SKM-1 treated with dmso at 0.1 percent for 144 hours (cell line): ENCODE results near the gene SDC4.

ENCODE experiments used
- DNase-seq: peaks from one replicate; lab custom pipeline; 2025; ENCODE audit not compliant: unreplicated experiment; lab: John Stamatoyannopoulos, UW

SDC4 gene

DNA sequence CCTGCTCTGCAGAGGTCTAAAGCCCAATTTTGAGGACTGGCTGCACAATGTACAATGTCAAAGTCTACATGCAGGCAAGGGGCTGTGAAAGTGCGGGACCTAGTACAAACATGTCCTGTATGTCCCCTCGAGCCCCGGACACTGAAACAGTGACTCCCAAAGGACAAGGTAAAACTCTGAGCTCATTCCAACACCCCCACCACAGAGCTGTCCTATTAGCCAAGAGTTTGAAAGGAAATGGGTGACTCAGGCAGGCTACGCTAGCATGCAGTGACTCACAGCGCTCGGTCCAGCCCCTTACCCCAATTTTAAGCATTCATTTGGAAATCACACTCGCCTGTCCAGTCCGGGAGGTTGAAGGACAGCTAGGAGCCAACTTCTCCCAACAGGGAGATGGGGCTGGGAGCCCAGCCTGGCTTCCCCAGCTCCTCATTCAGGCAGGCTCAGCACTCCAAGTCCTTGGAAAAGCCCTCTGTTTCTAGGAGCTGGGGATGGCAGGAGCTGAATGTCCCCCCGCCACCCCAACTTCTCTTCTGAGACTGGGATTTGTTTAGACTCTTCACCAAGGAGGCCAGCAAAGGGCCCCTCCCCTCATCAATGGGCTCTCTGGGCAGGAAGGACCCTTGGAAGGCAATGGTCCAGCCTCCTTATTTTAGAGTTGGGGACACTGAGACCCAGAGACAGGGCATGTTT lies 3.9 kb downstream of the SDC4 start:
- peak; percentile 45 for DNase-seq

DNA sequence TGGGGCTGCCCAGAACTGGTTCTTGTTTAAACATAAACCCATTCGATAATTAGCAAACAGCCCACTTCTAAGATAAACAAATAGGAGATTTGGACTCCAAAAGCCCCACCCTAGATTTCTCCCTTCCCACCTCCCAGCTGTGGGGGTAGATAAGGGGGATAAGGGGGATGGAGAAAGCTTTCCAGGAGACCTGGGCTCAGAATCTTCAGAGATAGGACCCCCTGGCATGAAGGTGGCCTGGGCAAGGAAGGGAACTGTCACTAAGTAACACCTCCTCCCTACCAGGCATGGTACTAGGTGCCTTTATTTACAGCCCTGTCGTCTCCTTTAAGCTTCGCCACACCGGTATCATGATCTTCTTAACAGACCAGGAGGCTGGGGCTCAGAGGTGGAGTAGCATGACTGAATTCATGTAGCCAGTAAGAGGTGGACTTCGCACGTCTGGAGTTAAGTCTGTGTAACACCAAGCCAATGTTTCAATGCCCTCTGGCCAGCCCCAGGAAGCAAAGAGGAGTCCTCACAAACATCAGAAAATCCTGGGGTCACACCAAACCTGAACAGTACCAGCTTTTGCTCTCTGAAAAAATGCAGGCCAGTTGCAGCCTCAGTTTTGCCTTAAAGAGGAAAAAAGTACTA lies 4.6 kb downstream of the SDC4 start:
- DNase-seq: no peak

DNA sequence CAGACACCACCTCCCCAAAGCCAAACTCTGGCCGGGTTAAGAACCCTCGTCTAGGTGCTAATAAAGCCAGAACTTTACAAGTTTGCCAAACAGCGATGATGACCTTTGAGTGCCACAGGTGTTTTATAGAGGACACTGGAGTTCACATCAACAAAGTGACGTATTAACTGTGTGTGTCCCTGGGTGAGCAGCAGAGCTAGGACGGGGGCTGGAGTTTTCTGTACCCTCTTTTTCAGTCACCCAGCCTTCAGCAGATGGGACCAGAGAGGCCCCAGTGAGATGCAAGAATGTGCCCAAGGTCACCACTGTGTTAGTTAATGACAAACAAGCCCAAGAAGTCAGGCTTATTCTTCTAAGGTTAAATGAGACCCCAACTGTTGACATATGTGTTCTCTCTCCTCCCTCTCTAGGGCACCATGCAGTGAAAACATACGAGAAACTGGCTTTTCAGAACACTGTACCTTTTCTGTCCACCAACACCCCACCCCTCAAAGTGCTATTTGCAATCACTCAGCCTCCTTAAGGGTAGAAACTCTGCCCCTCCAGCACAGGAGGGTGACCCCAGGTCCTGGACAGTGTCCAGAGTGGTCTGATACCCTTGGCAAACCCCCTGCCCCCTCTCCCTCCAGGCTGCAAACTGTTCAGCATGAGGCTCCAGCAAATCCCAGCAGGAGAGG lies 5.2 kb downstream of the SDC4 start:
- no peak for DNase-seq

DNA sequence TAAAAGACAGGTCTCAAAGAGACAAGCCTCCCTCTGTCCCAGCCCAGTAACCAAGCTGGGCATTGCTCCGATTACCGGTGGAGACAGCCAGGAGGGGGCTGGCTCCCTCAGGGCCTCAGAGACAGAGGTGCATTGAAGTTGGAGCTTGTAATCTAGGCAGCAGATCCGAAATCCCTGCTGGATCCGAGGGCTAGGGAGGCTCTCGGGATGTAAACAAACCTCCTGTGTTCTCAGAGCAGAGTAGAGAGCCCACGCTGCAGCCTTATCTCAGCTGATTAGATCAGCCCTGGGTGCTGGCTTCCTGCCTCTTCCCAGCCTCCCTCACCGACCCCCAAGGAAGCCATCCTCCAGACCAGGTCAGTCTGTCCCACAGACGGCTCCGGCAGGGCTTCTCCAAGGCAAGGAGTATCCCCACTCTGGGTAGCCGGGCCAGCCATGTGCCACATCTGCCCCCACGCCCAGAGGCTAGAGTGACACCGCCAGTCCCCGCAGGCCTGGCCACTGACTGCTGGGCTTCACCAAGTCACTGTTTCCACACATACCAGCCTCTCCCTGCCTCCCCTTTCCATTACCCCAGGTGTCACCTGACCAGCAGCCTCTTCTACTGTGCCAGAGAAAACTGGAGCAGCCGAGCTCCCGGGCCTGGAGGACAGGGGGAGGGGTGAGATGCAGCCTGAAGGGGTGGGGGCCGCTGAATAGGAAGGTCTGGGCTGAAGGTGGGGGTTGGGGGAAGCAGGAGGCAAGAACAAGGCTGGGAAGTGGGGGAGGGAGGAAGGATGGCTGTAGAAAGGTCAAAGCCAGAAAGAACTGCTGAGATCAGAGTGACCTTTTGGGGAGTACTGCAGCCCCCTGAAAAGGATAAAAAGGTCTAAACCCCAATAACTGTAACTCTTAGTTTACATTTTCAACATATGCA lies 6.0 kb downstream of the SDC4 start:
- no peak for DNase-seq

DNA sequence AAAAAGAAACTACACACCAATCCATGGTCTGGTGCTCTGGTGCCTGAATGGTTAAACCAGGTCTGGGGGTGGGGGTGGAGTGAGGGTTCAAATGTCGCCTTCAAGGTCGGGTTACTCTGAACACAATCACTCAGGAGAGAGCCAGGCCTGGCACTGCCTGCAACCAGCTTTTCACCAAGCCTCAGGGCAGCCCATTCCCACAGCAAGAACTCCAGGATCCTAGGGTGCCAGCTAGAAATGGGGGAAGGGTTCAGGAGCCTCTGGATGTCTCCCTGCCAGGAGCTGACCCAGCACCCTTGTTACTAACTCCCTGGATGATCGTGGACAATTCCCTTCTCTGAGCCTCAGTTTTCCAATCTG lies 6.7 kb downstream of the SDC4 start:
- no peak for DNase-seq

DNA sequence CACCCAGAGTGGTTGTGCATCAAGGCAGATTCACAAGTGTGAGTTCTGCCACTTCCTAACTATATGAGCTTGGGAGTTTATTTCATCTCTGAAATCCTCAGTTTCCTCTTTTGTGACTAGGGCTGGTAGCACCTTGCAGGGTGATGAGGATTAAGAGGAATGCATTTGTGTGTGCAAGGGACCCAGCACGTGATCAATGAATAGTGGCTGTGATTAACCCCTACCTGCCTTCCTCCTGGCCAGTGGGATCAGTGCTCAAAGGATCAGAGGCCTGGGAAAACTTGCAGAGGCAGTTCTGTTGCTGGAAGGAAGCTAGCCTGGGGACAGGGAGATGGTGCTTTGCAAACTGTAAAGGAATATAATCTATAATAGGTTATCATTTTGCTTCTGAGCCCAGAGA lies 7.3 kb downstream of the SDC4 start:
- no peak for DNase-seq

DNA sequence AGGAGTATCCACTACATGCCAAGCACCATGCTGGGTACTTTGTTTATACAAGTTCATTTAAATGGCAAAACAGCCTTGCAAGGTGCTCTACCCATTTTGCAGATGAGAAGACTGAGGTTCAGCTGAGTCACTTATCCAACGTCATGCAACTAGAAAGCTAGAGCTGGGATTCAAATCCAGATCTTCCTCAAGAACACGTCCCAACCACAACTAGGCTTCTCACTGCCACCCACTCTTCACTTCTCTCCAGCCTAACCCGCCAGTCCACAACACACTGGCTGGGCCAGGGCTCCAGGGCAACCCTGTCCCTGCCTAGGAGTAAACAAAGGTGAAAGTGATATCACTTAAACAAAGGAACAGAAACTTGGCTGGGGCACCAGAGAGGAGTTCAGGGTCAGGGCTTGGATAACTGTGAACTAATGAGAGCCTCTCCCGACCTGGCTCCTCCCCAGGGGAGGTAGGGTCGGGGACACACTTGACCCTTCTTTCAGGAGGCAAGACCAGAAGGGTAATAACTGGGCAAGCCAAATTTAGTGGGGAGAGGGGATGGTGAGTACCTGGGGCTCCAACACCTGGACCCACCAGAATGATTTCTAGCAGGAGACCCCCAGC lies 7.9 kb downstream of the SDC4 start:
- no peak for DNase-seq

DNA sequence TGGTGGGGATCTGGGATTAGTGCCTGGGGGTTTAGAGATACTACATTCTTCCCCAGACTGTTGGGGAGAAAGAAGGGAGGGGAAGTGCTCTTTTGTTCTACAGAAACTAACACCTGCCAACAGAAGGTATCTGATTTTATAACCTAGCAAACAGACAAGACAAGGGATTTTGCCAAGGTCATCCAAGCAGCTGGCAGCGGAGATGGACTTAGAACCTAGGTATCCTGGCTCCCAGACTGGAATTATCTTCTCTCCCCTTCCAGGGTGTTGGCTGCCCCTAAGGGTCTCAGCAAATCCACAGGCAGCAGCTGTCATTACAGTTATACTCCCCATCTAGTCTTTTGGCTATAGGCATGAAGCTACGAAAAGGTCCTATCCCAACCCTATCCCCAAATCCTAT lies 8.4 kb downstream of the SDC4 start:
- DNase-seq: no peak

DNA sequence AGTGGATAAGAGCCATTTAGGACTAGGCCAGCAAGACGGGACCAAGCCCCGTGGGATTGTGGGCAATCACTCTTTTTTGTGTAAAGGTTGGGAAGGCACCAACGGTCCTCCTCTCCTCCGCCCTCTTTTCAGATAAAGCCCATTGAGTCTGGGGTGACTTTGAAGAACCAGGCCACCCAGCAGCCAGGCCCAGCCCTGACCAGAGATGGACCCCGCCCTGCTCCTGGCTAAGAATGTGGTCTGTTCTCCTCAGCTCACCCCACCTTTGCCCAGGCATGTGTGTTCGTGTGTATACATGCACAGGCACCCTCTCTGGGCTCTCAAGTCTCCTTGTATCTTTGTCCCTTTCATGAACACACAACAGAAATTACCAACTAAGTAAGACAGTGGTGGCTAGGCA lies 9.1 kb downstream of the SDC4 start:
- DNase-seq: no peak

DNA sequence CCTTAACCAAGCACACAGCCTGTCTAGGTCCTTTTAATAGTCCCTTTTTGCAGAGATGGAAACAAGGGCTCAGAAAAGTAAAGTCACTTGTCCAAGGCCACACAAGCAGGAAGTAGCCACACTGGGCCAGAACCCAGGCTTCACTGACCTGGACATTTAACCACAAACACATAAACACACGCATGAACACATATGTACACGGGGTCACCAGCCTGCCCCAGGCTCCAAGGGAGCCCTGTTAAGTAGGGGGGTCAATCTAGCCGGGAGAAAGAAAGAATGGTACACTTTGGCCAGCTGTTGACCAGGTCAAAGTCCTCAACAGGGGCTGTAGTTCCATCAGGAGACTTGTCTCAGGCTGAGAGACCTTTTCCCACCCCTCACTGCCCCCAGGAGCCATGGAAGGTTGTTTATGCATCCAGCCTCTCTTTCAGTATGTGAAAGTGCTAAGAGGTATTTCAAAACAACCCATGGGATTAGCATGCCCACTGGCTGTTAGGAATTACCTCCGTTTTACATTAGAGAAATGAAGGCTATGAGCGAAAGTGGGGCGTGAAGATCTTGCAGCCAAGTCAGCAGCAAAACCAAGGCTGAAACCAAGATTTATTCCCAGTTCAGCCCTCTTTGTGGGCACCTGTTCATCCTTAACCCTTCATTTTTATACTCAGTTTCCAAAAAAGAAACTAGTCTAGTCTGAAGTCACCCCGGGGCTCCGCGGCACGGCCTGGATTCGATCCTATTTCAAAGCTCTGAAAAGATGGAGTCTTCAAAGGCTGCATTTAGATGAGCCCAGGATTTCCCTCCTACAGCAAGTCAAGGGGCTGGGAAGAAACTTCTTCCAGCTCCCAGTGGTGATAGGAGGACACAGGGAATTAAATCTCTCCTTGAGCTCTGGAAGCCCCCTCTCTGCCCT lies 9.8 kb downstream of the SDC4 start:
- no peak for DNase-seq

DNA sequence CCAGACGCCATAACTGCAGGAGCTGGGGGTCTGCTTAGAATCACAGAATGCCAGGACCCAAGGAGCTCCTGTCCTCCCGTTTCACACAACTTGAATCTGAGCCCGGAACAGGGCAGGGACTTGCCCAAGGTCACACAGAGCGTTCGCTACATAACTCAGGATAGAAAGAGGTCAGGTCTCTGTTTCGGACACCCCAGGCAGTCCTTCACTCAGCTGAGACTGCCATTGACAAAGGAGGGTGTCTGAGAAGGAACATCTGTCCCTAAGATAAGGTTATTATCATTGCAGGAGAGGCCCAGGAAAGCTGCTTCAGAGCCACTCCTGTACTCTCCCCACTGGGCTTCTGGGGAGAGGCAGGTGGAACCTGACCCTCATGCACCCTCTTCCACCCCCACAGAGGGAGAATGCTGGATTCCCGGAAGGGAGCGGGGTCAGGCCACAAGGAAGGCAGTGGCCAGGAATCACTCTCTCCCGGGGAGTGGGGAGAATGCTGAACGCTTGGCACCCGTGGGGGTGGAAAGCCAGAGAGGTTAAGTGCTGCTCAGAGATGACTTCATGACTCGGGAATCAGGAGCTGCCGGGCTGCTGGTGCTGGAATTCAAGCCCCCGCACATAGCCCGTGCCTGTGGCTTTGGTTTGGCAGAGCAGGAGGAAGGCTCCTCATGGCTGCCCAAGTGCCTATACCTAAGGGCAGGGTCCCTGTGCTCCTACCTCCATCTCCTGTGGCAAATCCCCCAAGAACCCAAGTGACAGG lies 10.7 kb downstream of the SDC4 start:
- no peak for DNase-seq

DNA sequence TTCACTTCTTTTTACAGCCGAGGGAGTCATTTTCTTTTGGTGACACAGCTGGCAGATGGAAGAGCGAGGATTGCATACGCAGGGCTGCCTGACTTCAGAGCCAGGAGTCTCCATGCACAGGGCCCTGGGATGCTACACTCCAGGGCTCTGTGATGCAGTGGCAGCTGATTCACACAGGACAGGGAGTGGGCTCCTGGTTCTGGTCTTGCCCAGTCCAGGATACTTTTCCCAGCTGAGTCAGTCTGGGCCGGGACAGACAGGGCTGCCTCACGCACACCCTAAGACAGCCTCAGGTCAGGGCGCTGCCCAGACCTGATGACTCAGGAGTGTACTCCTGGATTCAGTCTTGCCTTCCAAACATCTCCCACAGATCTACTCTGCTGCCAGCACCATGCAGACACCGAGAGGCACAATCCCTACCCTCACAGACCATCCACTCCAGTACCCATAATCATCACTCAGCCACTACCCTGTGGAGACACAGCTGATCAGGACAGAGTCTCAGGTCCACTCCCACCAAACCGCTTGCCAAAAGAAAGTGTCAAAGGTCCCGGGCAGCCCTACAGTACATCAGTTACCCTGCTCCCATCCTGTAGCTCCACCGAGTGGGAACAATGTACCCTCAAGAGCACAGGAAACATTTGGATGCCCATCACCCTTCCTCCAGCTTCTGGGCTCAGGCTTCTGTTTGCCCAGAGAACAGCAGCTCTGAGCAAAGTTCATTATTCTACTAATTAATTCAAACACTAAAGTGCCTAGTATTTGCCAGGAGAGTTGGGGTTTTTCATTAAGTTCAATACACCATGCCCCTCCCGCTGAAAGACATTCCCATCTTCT lies 11.5 kb downstream of the SDC4 start:
- no peak for DNase-seq

DNA sequence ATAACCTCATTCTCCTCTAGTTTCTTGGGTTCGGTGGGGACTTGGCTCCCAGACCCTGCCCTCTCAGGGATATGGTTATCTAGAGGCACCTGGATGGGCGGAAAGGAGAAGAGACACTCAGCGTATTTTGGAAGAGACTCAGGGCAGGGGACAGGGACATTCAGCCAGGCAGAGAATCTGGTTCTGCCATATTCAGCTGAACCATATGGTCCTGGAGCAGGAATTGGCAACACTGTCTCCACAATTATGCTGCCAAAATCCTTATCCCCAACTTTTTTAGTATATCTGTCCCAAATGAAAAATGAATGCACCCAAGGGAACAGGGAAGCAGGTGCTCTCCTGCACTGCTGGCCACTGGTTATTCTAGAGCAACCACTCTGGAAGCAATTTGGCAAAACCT lies 17.7 kb downstream of the SDC4 start:
- DNase-seq: no peak

DNA sequence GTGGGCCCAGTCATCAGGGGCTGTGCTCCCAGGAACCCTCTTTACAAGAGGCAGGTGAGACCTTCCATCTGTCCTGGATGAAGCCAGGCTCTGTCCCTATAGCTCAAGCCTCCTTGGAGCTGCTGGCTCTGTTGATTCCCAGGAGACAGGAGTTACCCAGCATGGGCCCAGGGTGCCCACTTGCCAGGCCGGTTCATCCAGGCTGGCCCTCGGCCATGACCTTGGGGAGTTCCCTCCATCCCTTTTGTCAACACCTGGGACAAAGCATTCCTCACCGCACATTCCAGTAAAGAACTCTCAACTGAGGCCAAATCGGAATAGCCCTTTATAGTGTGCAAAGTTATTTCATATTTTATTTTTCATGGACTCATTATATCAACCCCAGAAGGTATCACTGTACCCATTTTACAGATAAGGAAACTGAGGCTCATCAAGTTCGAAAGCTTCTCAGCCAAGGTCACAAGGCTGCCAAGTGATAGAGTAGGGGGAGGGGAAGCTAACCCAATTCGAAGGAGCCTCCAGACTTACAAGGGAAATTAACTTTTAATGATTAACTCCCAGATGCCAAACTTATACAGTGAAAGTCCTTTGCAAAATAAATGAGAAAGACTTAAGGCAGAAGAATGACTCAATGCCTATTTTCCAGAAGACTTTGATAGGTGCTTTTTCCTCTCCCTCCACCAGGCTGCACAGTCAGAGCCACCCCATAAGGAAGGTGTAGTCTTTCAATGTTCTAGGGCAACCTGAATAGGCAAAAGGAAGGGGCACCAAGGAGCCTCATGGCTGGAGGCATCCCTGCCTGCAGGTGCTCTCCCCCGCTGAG lies 18.5 kb downstream of the SDC4 start:
- DNase-seq: no peak

DNA sequence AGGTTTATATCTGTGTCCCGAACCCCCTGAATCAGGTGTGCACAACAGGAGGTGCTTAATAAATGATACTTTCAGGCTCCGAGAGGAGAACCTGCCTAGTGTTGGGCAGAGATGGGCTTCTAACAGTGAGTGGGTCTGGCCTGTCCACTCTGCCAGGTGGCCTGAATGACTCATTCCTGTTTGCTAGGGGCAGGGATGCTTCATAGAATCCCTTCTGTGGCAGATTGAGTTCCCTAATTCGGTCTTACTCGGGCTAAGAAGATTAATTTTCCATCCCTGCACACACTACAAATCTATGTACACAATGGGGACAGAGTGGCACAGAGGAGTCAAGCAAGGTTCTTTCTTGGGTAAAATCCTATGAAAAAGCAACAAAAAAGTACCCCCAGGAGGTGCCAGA lies 19.8 kb downstream of the SDC4 start:
- DNase-seq: no peak

DNA sequence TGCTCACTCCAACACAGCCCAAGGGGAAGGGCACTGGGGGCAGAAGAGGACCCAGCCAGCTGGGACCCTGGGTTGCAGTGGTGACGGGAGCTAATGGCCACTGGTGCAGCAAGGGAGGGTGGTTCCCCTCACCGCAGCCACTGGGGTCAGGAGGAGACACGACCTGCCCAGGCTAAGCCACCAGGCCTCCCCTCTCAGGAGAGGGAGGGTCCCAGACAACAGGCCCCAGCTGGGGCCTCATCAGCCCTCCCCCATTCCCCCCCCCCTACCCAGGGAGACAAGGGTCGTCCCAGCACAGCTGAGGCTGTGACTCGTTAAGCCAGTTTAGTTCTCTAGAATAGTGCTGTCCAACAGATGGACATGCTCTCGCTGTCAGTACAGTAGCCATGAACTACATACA lies 22.9 kb downstream of the SDC4 start:
- DNase-seq: no peak

DNA sequence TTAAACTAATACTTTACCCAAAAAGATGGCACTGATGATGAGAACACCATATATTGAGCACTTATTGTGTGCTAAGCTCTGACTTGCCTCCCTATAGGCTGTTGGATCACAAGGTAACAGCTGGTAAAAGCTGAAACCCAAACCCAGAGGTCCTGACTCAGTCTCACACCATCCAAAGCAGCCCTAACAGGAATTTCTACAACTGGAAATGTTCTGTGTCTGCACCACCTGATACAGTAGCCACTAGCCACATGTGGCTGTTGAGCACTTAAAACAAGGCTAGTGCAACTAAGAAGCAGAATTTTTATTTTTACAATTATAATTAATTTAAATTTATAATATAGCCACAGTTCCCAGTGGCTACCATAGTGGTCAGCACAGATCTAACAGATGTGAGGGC lies 24.5 kb downstream of the SDC4 start:
- DNase-seq: no peak

DNA sequence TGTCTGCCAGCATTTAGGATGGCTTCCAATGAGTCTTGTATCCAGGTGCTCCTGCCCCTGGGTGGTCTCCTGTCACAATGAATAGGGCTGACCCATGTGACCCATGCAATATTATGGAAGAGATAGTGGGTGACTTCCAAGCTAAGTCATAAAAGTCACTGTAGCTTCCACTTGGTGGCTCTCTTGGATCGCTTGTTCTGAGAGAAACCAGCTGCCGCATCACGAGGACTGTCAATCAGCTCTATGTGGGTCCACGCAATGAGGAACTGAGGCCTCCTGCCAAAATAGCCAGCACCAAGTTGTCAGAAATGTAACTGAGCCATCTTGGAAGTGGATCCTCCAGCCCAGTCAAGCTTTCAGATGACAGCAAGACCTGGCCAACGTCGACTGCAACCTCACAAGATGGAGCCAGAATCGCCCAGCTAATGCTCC lies 25.3 kb downstream of the SDC4 start:
- DNase-seq: no peak
